Measurements from ENCODE around the gene SND1.

Gene SND1

GRCh38 chr7:127755521-127755920 lies 103.5 kb downstream of the SND1 start:
- no peak for DNase-seq (ENCODE audit: low read depth)
- in situ Hi-C loops (cut with HindIII; ENCODE audit: low sequenced_read_pairs) = no loop called here
- no peak overlapping the region for H3K4me3 ChIP-seq (ENCODE audit: low read depth, low read length)
- TF ChIP-seq CTCF (IDR thresholded peaks at IDR 0.05; ENCODE audit: low read depth, low read length, missing control alignments) = no peak

GRCh38 chr7:127755965-127756364 lies 104.0 kb downstream of the SND1 start:
- no peak for DNase-seq (ENCODE audit: low read depth)
- H3K4me3 ChIP-seq (ENCODE audit: low read depth, low read length) = no peak overlapping the region
- in situ Hi-C loops (cut with HindIII; ENCODE audit: low sequenced_read_pairs) = no loop called here
- no peak for TF ChIP-seq CTCF (IDR thresholded peaks at IDR 0.05; ENCODE audit: low read depth, low read length, missing control alignments)

GRCh38 chr7:127758105-127758504 lies 106.1 kb downstream of the SND1 start:
- no peak for TF ChIP-seq CTCF (IDR thresholded peaks at IDR 0.05; ENCODE audit: low read depth, low read length, missing control alignments)
- H3K4me3 ChIP-seq (ENCODE audit: low read depth, low read length) = no peak overlapping the region
- DNase-seq (ENCODE audit: low read depth) = no peak
- in situ Hi-C loops (cut with HindIII; ENCODE audit: low sequenced_read_pairs) = no loop called here

GRCh38 chr7:127758845-127759244 lies 106.9 kb downstream of the SND1 start:
- no peak overlapping the region for H3K4me3 ChIP-seq (ENCODE audit: low read depth, low read length)

GRCh38 chr7:127759945-127760421 lies 108.0 kb downstream of the SND1 start:
- TF ChIP-seq CTCF (IDR thresholded peaks at IDR 0.05; ENCODE audit: low read depth, low read length, missing control alignments) = no peak
- in situ Hi-C loops (cut with HindIII; ENCODE audit: low sequenced_read_pairs) = no loop called here
- H3K4me3 ChIP-seq (ENCODE audit: low read depth, low read length) = no peak overlapping the region
- DNase-seq (ENCODE audit: low read depth) = no peak

More at GRCh38 chr7:127758845-127759244, 106.9 kb downstream of the SND1 start:
- no peak for DNase-seq (ENCODE audit: low read depth)
- in situ Hi-C loops (cut with HindIII; ENCODE audit: low sequenced_read_pairs) = no loop called here
- no peak for TF ChIP-seq CTCF (IDR thresholded peaks at IDR 0.05; ENCODE audit: low read depth, low read length, missing control alignments)

- in situ Hi-C loops (cut with HindIII; ENCODE audit: low sequenced_read_pairs) = no loop called here
- no peak overlapping the region for H3K4me3 ChIP-seq (ENCODE audit: low read depth, low read length)
- no peak for TF ChIP-seq CTCF (IDR thresholded peaks at IDR 0.05; ENCODE audit: low read depth, low read length, missing control alignments)
- DNase-seq (ENCODE audit: low read depth) = no peak
These were observed 108.5 kb downstream of the SND1 start for GRCh38 chr7:127760436-127761031.

Data from astrocyte of the cerebellum (primary cell).